ENCODE measurements around the gene DCANP1.
A peak's percentile ranks its signal among the peaks of the same experiment; 100 is the strongest.

DCANP1 gene

DNA sequence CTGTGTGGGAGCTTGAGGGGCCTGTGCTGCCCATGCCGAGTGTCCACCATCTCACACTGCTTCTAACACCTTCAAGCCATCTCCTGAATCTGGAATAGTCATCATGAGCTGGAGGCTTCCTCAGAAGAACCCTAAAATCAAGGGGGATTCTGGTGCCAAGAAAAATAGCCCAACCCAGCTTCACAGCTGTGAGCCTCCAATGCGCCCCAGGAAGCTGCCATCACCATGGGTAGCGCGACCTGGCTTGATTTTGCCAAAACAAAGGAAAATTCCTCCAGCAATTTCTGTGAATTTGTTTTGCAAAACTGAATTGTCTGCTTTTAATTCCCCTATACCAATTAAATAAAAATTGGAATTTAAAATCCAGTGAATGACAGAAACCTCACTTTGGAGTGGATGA, 11.2 kb upstream of the DCANP1 start:
- no peak for TF ChIP-seq Cebpa-rat (IDR thresholded peaks at IDR 0.05)
- no peaks in the 10 kb centered on the region for H3K9me3 ChIP-seq
- H3K4me3 ChIP-seq = no peak overlapping the region
- H3K27me3 ChIP-seq = no peaks in the 10 kb centered on the region
- no peak overlapping the region for H3K9ac ChIP-seq
- no peak overlapping the region for H3K27ac ChIP-seq
- no peaks in the 10 kb centered on the region for H3K36me3 ChIP-seq
- no peaks in the 10 kb centered on the region for H4K20me1 ChIP-seq
- peak overlapping the region; percentile 64 for H3K4me2 ChIP-seq
- peaks cover 23% of the 10 kb centered on the region for H3K4me1 ChIP-seq

DNA sequence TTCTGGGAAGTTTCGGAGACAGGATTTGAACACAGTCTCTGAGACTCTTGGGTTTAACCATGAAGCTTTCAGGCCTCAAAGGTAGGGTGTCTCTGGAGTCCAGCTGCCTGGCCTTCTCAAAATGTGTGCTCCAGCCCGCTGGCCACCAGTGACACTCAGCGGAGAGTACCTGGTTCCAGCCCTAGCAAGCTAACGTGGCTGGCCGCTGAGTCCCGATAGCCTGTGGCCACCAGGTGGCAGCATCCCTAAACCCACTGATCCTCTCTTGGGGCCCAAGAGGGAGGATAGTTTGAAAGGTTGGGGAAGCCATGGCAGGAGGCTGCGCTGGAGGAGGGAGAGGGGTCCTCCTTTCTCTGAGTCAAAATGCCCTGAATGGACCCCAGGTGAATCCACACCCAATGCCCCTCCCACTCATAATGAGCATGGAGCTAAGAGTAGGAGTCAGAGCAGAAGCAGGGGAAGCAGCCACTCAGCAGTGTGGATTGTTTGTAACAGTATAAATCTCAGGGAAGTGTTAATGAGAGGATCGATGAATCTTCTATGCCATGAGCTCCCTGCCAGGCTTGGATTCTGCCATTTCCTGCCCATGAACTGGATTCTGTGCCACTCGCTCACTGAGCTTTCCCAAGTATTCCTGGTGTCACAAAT, 10.4 kb upstream of the DCANP1 start:
- H3K4me2 ChIP-seq = no peak overlapping the region
- no peaks in the 10 kb centered on the region for H3K27me3 ChIP-seq
- H3K9me3 ChIP-seq = no peaks in the 10 kb centered on the region
- H3K36me3 ChIP-seq = no peaks in the 10 kb centered on the region
- no peak overlapping the region for H3K27ac ChIP-seq
- peaks cover 21% of the 10 kb centered on the region for H3K4me1 ChIP-seq
- TF ChIP-seq Cebpa-rat (IDR thresholded peaks at IDR 0.05) = no peak
- H3K4me3 ChIP-seq = no peak overlapping the region
- no peaks in the 10 kb centered on the region for H4K20me1 ChIP-seq
- H3K9ac ChIP-seq = no peak overlapping the region

DNA sequence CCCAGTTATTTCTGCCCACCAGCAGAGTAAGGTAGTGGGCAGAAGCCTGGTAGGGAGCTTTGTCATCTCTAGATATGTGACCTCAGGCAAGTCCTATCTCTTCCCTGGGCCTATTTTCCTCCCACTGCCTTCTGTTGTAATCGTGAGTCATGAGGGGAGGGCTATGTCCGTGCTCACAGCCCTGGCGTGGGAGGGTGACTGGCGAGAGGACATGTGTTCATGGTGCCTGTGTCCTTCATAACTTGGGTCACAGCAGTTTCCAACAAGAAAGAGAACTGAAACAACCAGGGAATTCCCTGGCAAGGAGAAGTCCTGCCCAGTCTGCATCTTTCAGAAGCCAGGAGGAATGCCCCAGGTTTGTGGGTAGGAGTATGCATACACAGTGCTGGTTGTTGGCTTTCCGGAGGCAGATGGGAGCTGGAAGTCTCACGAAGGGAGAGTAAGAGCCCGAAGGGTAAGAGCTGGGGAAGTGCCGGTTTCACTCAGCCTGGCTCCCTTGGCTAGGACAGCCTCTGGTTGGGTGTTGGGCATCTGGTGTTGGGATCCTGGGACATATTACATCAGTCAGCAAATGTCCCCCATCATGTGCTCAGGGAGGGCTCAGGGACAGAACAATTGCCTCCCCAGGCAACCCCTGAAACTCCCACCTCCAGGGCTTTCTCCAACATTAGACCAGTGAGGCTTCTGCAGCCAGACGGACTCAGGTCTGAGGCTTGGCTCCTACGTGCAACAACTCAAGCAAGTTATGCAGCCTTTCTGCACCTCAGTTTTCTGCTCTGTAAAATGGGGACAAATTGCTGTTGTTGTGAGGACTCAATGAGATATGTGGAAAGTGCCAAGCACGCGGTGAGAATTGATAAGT, 9.3 kb upstream of the DCANP1 start:
- no peaks in the 10 kb centered on the region for H3K36me3 ChIP-seq
- H3K9ac ChIP-seq = no peak overlapping the region
- H3K4me1 ChIP-seq = peaks cover 29% of the 10 kb centered on the region
- no peak for TF ChIP-seq Cebpa-rat (IDR thresholded peaks at IDR 0.05)
- H4K20me1 ChIP-seq = no peaks in the 10 kb centered on the region
- no peak overlapping the region for H3K4me2 ChIP-seq
- H3K27me3 ChIP-seq = no peaks in the 10 kb centered on the region
- H3K4me3 ChIP-seq = no peak overlapping the region
- no peaks in the 10 kb centered on the region for H3K9me3 ChIP-seq
- H3K27ac ChIP-seq = no peak overlapping the region

DNA sequence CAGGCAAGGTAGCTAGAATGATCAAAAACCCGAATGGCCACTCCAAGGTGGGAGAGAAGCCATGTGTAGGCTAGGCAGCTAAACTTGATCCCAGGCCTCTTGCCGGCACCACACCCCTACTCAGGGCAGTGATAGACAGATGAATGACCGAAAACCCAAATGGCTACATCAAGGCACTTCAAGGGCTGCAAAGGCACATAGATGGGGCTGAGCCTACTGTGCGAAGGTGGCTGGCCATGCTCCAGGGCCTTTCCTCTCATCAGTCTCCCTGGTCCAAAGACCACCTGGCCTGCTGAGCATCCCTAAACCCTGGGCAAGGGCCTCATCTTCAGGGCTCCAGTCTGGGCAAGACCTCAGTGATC, 8.7 kb upstream of the DCANP1 start:
- H3K4me1 ChIP-seq = peaks cover 35% of the 10 kb centered on the region
- H3K4me2 ChIP-seq = no peak overlapping the region
- H3K9me3 ChIP-seq = no peaks in the 10 kb centered on the region
- no peaks in the 10 kb centered on the region for H4K20me1 ChIP-seq
- H3K27me3 ChIP-seq = no peaks in the 10 kb centered on the region
- no peaks in the 10 kb centered on the region for H3K36me3 ChIP-seq
- no peak overlapping the region for H3K27ac ChIP-seq
- no peak for TF ChIP-seq Cebpa-rat (IDR thresholded peaks at IDR 0.05)
- no peak overlapping the region for H3K4me3 ChIP-seq
- no peak overlapping the region for H3K9ac ChIP-seq

DNA sequence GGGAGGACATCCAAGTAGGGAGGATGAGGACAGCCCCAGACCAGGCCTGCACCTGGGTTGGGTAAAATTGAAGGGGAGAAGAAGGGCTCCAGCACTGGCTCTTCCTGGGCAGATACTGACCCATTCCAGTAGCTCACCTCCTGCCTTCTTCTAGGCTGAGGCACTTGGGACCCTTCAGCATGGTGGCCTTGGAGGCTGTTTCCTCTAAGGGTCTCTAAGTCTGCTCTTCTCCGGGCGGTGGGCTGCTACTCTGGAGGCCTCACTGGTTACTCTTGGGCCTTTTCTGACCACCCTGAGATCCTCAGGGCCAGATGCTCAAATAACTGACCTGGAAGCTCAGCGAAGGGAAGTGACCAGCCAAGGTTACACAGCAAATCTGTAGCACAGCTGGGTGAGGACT, 7.8 kb upstream of the DCANP1 start:
- Histone ChIP-seq H3K4me2 (no peak overlapping the region), H4K20me1 (no peaks in the 10 kb centered on the region), H3K27ac (no peak overlapping the region), H3K9ac (no peak overlapping the region), H3K9me3 (no peaks in the 10 kb centered on the region), H3K27me3 (no peaks in the 10 kb centered on the region), H3K4me3 (no peak overlapping the region), H3K4me1 (peaks cover 44% of the 10 kb centered on the region), H3K36me3 (no peaks in the 10 kb centered on the region)
- TF ChIP-seq Cebpa-rat (IDR thresholded peaks at IDR 0.05) = no peak

DNA sequence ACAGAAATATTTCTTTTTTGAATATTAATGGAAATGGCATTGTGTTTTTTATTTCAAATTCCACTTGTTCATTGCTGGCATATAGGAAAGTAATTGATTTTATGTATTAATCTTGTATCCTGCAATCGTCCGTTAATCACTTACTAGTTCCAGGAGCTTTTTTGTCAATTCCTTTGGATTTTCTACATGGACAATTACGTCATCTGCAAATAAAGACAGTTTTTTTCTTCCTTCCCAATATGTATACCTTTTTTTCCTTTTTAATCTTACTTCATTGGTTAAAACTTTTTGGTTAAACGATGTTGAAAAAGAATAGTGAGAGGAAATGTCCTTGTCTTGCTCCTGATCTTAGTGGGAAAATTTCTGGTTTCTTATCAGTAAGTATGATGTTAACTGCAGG, 6.5 kb upstream of the DCANP1 start:
- no peak overlapping the region for H3K4me3 ChIP-seq
- no peaks in the 10 kb centered on the region for H3K9me3 ChIP-seq
- H3K9ac ChIP-seq = no peak overlapping the region
- no peaks in the 10 kb centered on the region for H3K36me3 ChIP-seq
- no peak for TF ChIP-seq Cebpa-rat (IDR thresholded peaks at IDR 0.05)
- no peak overlapping the region for H3K27ac ChIP-seq
- H4K20me1 ChIP-seq = no peaks in the 10 kb centered on the region
- no peak overlapping the region for H3K4me2 ChIP-seq
- H3K27me3 ChIP-seq = no peaks in the 10 kb centered on the region
- peaks cover 47% of the 10 kb centered on the region for H3K4me1 ChIP-seq

DNA sequence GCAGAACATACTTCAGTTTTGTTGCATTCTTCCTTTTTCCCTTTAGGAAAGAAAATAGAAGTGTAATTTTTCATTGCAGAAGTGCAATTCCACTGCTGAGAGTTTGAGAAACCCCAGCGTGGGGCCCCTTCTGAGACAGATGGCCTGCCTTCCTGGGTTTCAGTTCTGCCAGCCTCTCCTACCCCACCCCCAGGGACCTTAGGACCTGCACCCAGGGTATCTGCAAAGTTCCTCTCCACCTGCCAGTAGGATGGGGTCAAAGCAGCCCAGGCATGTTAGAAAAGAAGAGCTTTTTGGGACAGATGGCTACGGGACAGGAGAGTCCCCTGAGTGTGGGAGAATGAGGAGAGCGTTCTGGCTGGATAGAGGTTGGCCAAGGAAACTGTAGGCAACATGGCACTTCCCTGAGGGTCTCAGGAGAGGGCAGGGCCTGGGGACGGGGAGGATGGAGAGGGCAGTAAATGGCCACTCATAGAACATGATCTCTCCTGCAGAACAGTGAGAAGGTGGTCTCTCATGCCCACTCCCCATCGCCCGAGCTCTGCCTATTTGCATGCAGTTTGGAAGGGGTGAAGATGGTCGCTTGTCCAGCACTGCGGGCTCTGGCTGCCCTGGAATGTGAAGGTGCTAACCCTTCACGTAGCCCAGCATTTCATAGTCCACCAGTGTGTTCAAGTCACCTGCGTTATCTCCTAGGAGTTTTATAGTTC, 5.3 kb upstream of the DCANP1 start, which contains the start of gene TIFAB:
Gene TIFAB (minus strand): TSS at position 31 of the 710 bp plus-strand sequence. CDS start 2,412 bp downstream, outside the sequence.
- Histone ChIP-seq H3K9me3 (no peaks in the 10 kb centered on the region), H3K27ac (peak within 1 kb of the TSS; percentile 14), H3K9ac (no peak within 1 kb of the TSS), H3K4me2 (peak within 1 kb of the TSS; percentile 72), H4K20me1 (no peaks in the 10 kb centered on the region), H3K4me1 (peaks cover 54% of the 10 kb centered on the region), H3K27me3 (no peaks in the 10 kb centered on the region), H3K36me3 (no peaks in the 10 kb centered on the region), H3K4me3 (no peak within 1 kb of the TSS)
- TF ChIP-seq Cebpa-rat (IDR thresholded peaks at IDR 0.05) = no peak

DNA sequence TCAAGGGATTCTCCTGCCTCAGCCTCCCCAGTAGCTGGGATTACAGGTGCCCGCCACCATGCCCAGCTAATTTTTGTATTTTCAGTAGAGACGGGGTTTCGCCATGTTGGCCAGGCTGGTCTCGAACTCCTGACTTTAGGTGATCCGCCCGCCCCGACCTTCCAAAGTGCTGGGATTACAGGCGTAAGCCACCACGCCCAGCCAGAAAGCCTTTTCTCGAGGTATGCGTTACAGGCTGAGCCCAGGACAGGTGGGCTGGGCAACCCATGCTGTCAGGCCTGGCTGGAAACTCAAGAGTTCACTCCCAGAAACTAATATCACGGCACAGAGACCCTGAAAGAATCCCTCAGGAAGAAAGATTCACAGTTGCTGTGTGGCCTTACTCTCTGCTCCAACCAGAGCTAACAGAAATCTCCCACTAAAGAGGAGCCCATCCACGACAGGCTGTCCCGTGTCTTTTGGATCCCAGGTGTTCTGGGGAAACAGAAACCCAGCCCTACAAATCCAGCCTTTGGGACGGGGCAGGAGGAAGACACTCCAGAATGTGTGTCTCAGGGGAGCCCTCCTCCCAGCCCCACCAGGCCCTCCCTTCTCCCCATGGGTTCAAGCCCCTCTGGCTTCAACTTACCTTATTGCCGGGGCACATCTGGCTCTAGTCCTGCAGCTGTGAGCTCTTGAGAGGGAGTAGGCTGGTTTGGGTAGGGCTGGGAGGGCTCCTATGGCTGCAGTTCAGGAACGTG, 4.6 kb upstream of the DCANP1 start:
- Histone ChIP-seq H3K4me2 (peak overlapping the region; percentile 72), H3K27me3 (no peaks in the 10 kb centered on the region), H3K4me3 (no peak overlapping the region), H4K20me1 (no peaks in the 10 kb centered on the region), H3K9me3 (no peaks in the 10 kb centered on the region), H3K4me1 (peaks cover 61% of the 10 kb centered on the region), H3K9ac (no peak overlapping the region), H3K36me3 (no peaks in the 10 kb centered on the region), H3K27ac (peak overlapping the region; percentile 14; the same call in 1 of the 2 replicates)
- no peak for TF ChIP-seq Cebpa-rat (IDR thresholded peaks at IDR 0.05)

DNA sequence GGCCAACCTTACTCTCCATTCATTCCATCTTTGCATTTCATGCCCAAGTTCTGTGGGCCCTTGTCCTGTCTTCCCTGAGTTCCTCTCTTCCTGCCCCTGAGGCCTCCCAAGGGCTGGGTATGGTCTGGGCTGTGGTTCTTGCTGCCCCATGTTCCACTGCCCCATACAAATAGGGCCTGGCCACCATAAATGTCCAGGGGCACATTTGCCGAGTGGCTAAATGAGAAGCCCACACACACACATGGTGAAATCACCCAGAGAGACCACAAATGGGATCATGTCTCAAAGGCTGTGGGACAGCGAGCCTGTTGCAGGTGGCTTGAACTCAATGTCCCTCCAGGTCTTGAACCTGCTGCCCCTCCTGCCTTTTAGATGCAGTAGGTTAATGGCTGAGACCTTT, 3.8 kb upstream of the DCANP1 start:
- no peak overlapping the region; the same call in 1 of the 2 replicates for H3K27ac ChIP-seq
- H4K20me1 ChIP-seq = no peaks in the 10 kb centered on the region
- peaks cover 69% of the 10 kb centered on the region for H3K4me1 ChIP-seq
- H3K4me2 ChIP-seq = peak overlapping the region; percentile 72; the same call in 1 of the 2 replicates
- TF ChIP-seq Cebpa-rat (IDR thresholded peaks at IDR 0.05) = no peak
- H3K4me3 ChIP-seq = no peak overlapping the region
- H3K9me3 ChIP-seq = no peaks in the 10 kb centered on the region
- no peaks in the 10 kb centered on the region for H3K27me3 ChIP-seq
- no peaks in the 10 kb centered on the region for H3K36me3 ChIP-seq
- no peak overlapping the region for H3K9ac ChIP-seq

All from BLaER1 (cell line).